NCI-H345 (cell line): ENCODE data around the gene APH1B.
"Not testable (repeated sequence)": the region's sequence is repeated elsewhere in the genome, so short reads cannot be mapped to it uniquely, and the experiment has no call there.

Source experiments
- DNase-seq: peaks from one replicate; lab custom pipeline; 2025; lab: John Stamatoyannopoulos, UW

APH1B gene

DNA sequence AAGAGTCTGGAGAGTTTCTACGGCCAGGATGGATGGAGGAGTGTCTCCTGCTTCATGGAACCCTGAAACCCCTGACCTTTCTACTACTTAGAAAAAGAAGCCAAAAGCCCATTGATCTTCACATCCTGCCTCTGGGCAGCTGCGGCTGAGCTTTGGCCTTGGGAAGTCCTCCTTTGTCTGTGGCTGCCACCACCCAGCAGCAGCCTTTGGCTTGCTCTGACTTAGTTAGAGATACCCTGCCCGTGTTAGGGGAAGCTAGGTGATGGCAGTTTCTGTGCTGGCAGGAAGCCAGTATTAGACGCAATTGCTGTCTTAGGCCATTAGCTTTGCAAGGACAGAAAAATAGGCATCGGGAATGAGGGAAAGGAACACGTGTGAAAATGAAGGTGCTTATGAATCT lies 18.8 kb downstream of the APH1B start:
- DNase-seq = peak; percentile 38

DNA sequence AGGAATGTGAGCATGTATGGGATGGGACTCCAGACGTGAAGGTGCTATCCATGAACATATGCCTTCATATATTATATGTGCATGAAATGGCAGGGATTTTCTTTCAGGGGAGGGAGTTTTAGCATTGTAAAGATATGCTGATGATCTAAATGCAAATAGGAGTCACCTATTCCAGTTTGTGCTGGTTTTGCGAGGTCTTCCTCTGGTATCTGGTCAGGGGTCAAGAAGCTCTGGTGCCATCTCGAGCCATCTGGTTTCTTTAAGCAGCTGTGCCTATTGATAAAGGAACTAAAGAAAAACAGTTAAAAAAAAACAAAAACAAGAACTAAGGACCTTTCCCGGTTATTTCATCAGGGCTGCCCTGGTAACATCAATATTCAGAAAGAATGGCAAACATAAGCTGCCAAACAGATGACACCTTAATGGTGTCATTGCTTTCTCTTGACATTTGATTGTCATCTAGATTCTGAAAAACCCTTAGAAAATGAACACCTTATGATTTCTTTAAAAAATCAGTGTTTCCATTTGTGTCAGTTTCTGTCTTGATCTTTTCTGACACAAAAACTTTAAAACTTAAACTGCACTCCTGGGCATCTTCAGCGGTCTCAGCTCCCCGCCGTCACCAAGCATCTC lies 22.7 kb downstream of the APH1B start:
- DNase-seq = no peak

DNA sequence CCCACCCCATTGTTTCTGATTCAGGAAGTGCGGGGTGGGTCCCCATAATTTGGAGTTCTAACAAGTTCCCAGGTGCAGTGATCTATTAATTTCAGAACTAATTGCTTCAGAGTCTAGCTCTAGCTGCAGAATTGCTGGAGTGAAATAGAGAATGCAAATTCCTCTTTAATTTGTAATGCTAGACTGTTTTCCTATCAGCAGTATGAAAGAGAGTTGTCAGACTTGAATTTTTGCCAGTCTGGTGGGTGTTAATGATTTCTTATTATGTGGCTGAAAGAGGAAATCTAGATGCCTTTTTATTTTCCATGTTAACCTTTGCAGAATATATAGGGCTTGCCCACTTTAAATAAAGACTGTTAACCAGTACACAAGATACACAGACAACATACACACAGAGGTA lies 23.7 kb downstream of the APH1B start:
- DNase-seq = no peak

DNA sequence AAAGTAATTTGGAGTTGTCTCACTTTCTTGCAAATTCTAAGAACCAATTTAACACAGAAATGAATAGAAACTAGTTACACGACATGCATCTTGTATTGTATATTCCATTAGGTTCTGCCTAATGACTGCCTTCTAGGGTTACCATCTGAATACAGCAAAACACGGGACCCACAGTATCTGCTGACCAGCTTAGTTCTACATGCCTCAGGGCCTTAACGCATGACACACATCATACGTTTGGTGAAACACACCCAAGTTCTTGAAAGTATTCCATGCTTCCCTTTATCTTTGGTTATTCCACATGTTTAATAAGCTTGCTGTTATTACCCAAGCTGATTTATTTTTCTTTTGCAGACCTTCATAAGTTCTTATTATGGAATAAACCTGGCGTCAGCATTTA lies 27.9 kb downstream of the APH1B start:
- no peak for DNase-seq

DNA sequence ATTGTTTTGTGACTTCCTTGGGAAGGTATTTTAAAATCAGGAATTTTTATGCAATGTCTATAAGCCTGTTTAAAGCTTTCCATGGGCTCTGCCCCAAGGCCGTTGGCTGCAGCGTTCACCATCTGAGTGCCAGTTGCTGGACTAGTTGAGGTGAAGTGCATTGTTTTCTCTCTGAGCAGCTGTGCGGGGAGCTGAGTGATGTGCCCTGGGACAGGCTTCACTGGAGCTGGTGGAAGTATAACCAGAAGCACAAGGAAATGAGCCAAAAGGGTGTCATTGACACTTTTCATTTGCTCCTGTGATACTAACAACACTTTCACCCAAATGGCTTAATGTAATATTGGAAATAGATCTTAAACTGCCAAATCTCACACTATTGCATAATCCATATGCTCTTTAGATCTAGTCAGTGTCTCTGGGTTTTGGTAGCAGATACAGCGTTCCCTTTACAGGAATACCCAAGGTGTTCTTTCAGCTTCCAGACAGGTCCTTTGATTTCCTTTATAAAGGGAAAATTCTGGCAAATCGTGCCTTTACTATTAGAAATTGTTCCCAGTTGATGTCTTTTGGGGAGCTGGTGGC lies 29.2 kb downstream of the APH1B start:
- DNase-seq = no peak

DNA sequence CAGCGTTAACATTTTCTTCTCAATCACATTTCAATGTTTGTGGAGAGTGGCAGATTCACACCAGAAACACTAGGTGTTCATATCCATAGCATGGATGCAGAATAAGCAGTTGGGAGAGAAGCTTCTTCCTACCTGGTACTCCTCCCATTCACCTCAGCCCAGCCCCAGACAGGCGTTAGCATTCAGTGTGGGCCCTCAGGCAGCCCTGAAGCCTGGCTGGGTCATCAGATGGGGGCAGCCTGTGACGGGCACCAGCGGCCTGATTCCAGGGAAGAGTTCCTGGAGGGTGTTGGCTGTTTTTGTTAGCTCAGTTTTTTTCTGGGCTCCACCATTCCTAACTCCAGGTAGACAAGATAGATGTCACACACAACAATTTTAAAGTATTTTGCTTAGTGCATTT lies 31.1 kb downstream of the APH1B start:
- DNase-seq = no peak

DNA sequence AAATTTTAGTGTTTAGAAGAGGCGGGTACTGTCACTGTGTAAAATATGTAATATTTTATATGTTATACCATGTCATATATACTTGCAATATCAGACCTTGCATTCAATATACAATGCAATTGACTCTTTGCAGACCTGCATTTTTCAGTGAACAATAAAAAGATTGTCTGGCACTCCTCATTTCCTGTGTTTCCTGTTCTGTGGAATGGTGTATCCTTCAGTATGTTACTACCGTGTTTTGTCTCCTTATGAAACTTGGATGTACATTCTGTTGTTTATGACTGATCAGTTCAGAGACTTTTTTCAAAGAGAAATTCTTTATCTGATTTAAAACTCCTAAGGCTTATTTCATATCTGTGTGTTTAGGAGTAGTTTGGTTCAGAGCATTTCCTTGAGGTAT lies 31.5 kb downstream of the APH1B start:
- DNase-seq = no peak

DNA sequence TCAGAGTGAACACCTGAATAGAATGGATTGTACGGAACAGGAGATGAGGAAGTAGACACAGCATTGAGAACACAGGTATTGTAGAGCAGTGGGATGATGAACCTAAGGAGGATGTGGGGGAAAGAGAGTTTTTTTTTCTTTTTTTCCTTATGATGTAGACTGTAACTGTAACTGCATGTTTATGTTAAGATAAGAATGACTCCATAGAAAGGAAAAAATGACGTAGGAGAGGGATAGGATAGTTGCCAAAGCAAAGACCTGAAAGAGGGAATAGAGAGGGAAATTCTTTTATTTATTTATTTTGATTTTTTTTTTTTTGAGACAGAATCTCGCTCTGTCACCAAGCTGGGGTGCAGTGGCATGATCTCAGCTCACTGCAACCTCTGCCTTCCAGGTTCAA lies 33.2 kb downstream of the APH1B start:
- no peak for DNase-seq

DNA sequence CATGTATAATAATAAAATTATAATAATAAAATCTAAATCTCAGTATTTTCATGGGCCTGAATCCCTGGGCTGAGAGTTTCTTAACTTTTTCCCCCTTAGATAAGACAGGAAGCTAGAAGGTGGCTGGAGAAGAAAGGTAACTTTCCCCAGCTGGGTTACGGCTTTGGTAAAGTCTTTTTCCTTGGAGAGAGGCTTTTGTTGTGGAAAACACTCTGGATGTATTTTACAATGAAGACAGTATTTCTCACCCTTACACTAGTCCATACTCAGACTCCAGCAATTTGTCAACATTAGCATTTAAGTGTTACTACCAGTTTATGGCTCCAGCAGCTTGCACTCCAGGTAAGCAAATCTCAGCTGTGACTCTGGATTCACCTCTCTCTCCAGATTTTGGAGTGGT lies 34.9 kb downstream of the APH1B start:
- DNase-seq = no peak

DNA sequence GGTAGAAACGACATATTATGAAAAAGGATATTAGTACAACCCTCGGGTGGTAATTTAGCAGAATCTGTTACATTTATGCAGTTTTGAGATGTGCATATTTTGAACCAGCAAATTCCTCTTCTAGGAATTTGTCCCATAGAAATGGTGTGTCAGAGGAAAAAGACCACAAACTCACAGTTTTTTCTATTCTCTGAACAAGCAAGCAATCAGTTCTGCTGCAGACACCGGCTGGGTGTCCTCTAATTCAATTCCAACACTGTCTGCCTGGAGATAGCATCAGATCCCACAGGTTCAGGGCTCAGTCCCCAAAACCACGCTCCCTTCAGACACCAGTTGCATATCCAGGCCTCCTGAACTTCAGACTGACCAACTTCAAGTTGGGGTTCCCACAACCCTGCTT lies 36.4 kb downstream of the APH1B start:
- no peak for DNase-seq

DNA sequence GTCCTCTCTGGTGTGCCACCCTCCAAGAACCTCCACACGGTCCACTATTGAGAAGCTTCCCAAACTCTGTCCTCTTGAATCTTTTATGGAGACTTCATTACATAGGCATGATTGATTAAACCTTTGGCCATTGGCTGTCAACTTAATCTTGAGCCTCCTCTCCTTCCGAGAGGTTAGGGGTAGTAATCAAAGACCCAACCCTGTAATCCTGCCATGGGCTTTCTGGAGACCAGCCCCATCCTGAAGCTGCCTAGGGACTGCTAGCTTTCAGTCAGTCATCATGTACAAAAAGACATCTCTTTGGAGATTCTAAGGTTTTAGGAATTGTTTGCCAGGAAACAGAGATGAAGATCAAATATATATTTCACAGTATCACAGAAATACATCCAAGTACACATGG lies 37.0 kb downstream of the APH1B start:
- no peak for DNase-seq

DNA sequence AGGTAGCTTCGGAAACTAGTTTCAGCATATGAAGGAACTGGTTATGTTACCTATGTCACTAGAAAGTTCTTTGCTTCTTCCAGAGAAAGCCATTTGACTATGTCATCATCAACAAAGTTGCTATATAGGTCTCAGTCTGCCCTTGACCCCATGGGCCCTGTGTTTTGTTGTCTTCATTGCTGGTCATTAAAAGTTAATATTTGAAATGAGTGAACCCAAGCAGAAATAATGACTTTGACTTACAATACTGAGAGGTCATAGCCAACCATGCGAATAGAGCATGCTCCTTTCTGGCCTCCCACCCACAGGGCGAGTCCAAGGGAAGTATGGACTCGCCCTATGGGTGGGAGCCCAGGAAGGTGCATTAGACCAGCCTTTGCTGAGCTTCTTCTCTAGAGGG lies 40.9 kb downstream of the APH1B start:
- no peak for DNase-seq

DNA sequence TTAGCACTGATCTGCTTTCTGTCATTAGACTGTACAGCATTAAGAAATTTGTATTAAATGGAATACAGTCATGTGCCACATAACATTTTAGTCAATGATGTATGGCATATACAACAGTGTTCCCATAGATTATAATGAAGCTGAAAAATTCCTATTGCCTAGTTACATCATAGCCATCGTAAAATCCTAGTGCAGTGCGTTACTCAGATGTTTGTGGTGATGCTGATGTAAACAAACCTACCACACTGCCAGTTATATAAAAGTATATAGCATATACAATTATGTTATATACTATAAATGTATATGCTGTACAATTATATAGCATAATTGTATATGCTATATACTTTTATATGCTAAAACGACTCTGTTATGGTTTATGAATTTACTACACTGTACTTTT lies 41.7 kb downstream of the APH1B start:
- no peak for DNase-seq

DNA sequence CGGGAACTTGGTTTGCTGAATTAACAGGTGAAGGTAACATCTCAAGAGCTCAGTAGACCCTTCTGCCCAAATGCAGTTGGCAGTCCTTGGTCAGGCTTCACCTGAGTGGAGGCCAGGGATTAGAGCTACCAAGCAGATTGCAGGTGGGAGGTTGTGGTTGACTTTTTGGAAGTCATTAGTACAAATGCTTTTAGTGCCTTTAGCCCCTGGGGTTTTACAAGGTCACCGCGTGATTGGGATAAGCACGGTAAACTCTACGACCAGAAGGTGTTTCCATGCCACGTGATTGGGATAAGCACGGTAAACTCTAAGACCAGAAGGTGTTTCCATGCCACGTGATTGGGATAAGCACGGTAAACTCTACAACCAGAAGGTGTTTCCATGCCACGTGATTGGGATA lies 43.0 kb downstream of the APH1B start:
- DNase-seq = not testable (repeated sequence)

DNA sequence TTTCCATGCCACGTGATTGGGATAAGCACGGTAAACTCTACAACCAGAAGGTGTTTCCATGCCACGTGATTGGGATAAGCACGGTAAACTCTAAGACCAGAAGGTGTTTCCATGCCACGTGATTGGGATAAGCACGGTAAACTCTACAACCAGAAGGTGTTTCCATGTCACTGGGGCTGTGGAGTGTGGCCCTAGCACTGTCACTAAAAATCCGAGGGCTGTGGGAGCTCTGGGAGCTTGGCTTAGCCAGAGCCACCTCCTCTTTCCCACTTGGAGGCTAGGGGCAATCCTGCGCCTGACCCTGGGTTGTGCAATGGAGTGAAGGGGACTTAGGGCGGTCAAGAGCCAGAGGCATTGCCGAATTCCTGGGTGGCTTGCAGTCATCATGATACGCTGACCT lies 43.6 kb downstream of the APH1B start:
- not testable (repeated sequence) for DNase-seq

DNA sequence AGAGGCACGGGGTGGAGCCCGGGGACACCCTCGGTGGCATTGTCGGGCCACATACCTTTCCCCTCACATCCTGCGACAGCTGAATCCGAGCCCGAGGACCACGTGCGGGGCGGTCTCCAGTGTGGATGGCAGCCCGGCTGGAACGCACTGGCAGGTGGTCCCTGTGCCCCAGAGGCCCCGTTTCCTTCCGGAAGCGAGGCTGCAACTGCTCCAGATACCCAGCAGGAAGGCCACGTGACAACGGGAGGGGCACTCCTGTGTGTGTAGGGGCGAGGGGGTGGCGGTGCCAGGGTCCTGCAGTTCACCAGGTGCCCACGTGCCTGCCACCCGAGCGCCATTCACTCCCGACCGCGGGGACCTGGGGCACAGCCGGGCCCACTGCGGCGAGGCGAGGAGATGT lies 44.1 kb downstream of the APH1B start:
- no peak for DNase-seq

DNA sequence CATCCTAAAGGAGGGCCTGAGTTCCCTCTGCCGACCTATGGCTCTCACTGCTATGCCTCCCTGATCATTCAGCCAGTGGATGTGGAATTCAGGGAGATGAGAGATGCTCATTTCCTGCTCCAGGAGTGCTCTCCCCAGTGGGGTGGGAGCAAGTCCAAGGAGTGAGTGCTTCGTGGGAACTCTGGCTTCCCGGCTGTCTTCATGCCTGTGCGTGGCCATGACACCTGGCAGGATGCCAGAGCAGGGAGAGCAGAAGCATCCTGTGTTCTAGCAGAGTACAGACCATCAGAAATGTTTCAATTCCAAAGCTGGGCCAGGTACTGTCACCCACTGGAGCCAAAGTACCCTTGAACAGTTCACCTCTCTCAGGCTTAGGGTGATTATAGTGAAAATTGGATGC lies 45.1 kb downstream of the APH1B start:
- DNase-seq = no peak

DNA sequence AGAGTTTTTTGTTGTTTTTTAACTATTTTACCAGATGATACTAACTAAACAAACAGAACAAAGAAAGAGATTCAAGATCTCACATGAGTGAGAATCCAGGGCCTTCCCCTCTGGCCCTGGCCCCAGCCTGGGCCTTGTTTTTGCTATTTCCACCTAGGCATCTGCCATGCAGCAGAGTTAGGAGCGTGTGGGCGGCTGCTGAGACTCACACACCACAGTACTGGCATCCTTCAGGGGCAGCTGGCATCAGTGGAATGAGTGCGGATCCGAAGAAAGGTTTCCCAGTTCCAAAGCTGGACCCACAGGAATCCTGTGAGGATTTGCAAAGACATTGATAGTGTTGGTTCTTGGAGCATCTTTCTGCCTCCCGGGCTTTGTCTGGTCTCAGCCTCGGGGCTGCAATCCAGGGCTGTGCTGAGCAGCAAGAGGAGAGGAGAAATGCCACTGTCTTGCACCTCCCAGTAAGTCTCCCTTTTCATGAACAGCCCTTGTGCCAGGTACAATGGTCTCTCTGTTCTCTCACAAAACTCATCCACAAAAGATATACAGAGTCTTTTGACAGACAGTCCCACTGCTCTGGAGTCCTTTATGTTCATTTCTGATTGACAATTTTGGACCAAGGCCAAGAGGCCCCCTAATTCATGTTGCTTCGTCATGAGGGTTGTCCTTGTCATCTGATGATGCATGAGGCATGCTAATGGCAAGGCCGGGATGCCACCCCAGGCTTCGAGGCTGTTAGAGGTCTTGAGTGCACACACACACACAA lies 46.6 kb downstream of the APH1B start:
- no peak for DNase-seq

DNA sequence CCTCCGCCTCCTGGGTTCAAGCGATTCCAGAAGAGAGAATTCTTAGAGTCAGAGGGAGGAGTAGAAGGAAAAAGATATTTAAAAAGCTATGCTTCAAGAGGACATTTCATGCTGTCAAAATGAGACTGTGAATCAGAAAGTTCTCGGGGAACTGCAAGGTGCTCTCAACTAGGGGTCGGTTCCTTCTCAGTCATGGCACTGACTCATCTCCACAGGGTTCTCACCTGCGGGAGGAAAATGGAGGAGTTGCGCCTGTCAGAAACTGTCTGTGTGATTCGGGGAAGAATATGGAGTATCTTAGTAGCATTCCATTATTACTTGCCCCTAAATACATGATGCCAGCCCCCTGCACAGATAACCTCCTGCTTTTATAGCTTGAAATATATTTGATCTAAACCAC lies 47.4 kb downstream of the APH1B start:
- DNase-seq = no peak

DNA sequence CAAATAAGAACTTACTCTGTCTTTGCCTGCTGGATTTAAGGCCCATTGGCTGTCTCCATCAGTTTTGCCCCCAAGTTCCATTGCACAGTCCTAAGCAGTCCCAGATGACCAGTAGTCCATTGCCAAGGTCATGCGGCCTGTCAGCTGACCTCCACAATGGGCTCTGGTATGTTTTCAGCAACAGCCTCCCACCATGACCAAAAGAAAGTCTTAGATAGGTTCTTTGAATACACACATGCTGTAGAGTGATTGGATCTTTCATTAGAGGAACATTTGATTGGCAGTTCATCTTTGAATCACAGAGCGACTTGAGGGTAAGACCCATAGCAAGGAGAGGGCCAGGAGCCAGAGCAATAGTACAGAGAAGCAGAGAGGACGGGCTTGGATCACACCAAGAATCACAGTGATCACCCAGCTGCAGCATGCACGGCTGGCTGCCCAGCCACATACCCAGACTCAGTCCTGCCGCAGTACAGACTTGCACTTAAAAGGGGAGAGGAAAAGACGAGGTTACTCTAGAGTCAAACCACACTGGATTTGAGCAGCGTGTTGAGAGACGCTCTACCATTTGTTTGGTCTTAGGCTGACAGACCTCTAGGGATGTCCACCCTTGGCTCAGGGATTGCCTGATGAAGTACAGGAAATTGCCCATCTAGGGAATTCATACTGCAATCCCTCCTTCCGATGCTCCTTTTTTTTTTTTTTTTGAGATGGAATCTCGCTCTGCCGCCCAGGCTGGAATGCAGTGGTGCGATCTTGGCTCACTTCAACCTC lies 50.4 kb downstream of the APH1B start:
- DNase-seq = no peak

DNA sequence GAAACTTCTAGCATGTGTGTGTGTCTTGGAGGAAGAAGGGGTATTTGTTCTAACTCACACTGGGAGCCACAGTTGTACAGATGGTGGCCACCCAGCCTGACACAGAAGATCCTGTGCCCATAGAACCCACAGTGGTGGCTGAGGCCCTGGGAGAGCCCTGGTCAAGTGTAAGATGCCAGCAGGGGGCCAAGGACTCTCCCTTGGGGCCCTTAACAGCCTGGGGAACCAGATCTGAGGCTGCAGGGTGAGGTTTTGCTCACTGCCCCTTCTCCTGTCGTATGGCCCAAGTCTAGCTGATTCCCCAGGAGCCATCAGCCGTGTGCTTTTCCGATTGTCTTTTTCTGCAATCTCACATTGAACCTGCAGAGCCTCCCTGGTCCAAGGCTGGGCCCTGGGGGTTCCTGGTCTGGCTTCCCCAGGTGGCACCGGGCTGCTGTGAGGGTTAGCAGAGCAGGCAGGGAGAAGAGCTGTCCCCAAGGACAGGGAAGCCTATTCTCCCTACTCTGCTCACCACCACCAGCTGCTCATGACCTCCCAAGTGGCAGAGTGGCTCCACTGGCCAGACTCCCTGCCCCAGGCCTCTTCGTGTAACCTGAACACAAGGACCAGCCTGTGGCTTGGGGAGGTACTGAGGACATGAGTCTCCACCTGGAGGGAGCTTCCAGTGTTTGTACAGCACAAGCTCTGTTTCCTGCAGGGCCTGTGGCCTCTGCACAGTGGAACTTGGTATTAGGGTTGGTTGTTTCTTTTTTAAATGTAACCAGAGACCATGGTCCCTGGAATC lies 52.4 kb downstream of the APH1B start:
- no peak for DNase-seq

DNA sequence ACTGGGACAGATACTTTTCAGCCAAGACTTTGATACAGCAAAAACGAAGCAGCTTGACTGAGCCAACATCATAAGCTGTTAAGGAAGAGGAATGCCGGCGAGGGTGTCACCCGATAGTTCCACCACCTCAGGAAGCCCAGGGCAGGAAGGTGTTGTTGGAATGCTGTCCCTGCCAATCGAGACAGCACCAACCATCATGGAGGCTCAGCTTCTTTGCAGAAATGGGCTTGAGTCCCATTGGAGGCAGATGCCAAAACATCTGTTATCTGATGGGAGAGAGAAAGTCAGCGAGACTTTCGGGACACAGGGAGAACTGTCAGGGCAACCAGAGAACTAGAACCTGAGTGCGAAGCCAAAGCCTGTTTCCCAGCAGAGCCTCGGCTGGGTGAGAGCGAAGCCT lies 53.5 kb downstream of the APH1B start:
- no peak for DNase-seq
